ENCODE results near the gene GNAO1.

GNAO1 gene

GRCh38 chr16:56247808-56248207 lies 56.5 kb downstream of the GNAO1 start:
- Histone ChIP-seq H3K27ac (no peak overlapping the region), H3K4me3 (no peak overlapping the region), H3K27me3 (no peaks in the 10 kb centered on the region), H3K9me3 (no peaks in the 10 kb centered on the region), H3K4me1 (peaks cover 0 to 17% (median 10%) of the 10 kb centered on the region in 4 donors), H3K36me3 (no peaks in the 10 kb centered on the region)
- intact Hi-C loops (cut with DNase I; ENCODE audit: low total_unique reads), result no loop called here
- no peak for TF ChIP-seq CTCF (IDR thresholded peaks at IDR 0.05)
- DNase-seq, result no peak

GRCh38 chr16:56252835-56253234 lies 61.5 kb downstream of the GNAO1 start:
- H3K4me1 ChIP-seq, result peaks cover 0 to 34% (median 11%) of the 10 kb centered on the region in 4 donors
- DNase-seq, result peak in 1 of 2 donors; percentile 48
- no peak for TF ChIP-seq CTCF (IDR thresholded peaks at IDR 0.05)
- H3K36me3 ChIP-seq, result no peaks in the 10 kb centered on the region
- intact Hi-C loops (cut with DNase I; ENCODE audit: low total_unique reads), result no loop called here
- H3K4me3 ChIP-seq, result no peak overlapping the region
- no peaks in the 10 kb centered on the region for H3K9me3 ChIP-seq
- H3K27ac ChIP-seq, result no peak overlapping the region
- H3K27me3 ChIP-seq, result no peaks in the 10 kb centered on the region

GRCh38 chr16:56255904-56256303 lies 64.6 kb downstream of the GNAO1 start:
- Histone ChIP-seq H3K36me3 (no peaks in the 10 kb centered on the region), H3K27me3 (no peaks in the 10 kb centered on the region), H3K9me3 (no peaks in the 10 kb centered on the region), H3K4me3 (no peak overlapping the region), H3K27ac (no peak overlapping the region), H3K4me1 (peaks cover 0 to 57% (median 21%) of the 10 kb centered on the region in 4 donors)
- intact Hi-C loops (cut with DNase I; ENCODE audit: low total_unique reads), result no loop called here
- DNase-seq, result peak in 1 of 2 donors; percentile 37
- no peak for TF ChIP-seq CTCF (IDR thresholded peaks at IDR 0.05)

GRCh38 chr16:56257239-56257638 lies 66.0 kb downstream of the GNAO1 start:
- Histone ChIP-seq H3K36me3 (no peaks in the 10 kb centered on the region), H3K27me3 (no peaks in the 10 kb centered on the region), H3K4me1 (peaks cover 0 to 62% (median 21%) of the 10 kb centered on the region in 4 donors), H3K4me3 (no peak overlapping the region), H3K9me3 (no peaks in the 10 kb centered on the region), H3K27ac (peak overlapping the region; percentile 25 to 57)
- no peak for TF ChIP-seq CTCF (IDR thresholded peaks at IDR 0.05)
- intact Hi-C loops (cut with DNase I; ENCODE audit: low total_unique reads), result no loop called here
- DNase-seq, result peak; percentile 40 to 80

- no peaks in the 10 kb centered on the region for H3K36me3 ChIP-seq
- intact Hi-C loops (cut with DNase I; ENCODE audit: low total_unique reads), result no loop called here
- H3K4me1 ChIP-seq, result peaks cover 0 to 61% (median 21%) of the 10 kb centered on the region in 4 donors
- TF ChIP-seq CTCF (IDR thresholded peaks at IDR 0.05), result no peak
- H3K27me3 ChIP-seq, result no peaks in the 10 kb centered on the region
- peak overlapping the region; percentile 25 to 57 for H3K27ac ChIP-seq
- no peaks in the 10 kb centered on the region for H3K9me3 ChIP-seq
- no peak overlapping the region for H3K4me3 ChIP-seq
- peak in 1 of 2 donors; percentile 69 for DNase-seq
These were observed 66.5 kb downstream of the GNAO1 start for GRCh38 chr16:56257666-56258342.
